ENCODE measurements around the gene ILK. TPM values are rescaled to one million over a fixed set of nuclear protein-coding genes. Genes with fewer than 3 reads are reported as not detected.

Gene ILK
- 229 TPM for total RNA-seq
- long read RNA-seq, transcript ILK-203 (13 exons, 1,692 nt) = major isoform, 406 of 595 reads
- long read RNA-seq, transcript ILK-201 (13 exons, 1,802 nt) = minor isoform, 88 of 595 reads
- long read RNA-seq, transcript ILK-202 (12 exons, 2,074 nt) = minor isoform, 19 of 595 reads
- long read RNA-seq, partial matches to known transcripts = 39 of 595 reads
- long read RNA-seq, other reads (novel, unspliced or antisense) = 36 of 595 reads

DNA sequence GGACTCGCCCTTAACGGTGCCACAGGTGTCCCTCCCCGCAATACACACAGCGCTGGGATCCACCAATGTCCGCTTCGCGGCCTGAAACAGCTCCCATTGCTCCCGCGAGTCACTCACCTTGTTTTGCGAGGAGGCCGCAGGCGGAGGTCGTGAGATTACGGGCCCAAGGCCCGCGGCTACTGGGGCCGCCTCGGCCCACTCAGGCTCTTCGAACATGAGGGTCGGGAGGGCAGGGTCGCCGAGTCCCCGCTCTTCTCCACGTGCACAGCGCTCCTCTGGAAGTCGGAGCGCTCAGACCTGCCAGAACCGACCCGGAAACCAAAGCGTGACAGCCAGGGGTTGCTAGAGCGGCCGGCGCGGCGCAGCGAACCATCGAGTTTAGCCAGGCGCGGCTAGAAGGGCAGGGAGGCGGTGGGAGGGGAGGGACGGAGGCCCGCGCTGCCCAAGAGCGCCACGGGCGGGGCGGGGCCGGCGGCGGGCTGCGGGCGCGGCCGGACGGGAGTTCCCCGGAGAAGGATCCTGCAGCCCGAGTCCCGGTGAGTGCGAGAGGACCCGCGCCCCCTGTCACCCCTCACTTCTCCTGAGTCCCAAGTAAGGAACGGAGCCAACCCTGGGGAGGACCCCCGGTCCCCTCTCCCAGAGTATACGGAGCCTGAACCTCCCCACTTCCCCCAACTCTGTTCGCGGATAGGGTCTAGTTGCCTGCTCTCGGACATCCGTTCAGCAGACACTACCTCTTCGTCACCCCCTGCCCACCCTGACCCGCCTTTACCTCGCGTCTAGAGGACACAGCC is at the start of gene ILK, which contains the start of gene RRP8:
Gene ILK, plus strand, starts transcription at position 488 of the 794 bp plus-strand sequence. CDS start 498 bp downstream, outside the sequence.
Gene RRP8, minus strand, starts transcription at position 330 of the 794 bp plus-strand sequence. Its CDS starts 114 bp downstream, at position 216.
- intact Hi-C loops (cut with DNase I) = loop anchor here (1.0 to 5.0 kb wide), 4 partner anchors 71 to 213 kb away; partner anchors contain the start of genes ARFIP2, MRPL17, SMPD1 and TIMM10B
- DNase-seq (ENCODE audit: low spot score) = peak; percentile 98

GRCh38 chr11:6554828-6555706 is 48.5 kb upstream of the ILK start:
- intact Hi-C loops (cut with DNase I) = no loop called here
- DNase-seq (ENCODE audit: low spot score) = no peak

DNA sequence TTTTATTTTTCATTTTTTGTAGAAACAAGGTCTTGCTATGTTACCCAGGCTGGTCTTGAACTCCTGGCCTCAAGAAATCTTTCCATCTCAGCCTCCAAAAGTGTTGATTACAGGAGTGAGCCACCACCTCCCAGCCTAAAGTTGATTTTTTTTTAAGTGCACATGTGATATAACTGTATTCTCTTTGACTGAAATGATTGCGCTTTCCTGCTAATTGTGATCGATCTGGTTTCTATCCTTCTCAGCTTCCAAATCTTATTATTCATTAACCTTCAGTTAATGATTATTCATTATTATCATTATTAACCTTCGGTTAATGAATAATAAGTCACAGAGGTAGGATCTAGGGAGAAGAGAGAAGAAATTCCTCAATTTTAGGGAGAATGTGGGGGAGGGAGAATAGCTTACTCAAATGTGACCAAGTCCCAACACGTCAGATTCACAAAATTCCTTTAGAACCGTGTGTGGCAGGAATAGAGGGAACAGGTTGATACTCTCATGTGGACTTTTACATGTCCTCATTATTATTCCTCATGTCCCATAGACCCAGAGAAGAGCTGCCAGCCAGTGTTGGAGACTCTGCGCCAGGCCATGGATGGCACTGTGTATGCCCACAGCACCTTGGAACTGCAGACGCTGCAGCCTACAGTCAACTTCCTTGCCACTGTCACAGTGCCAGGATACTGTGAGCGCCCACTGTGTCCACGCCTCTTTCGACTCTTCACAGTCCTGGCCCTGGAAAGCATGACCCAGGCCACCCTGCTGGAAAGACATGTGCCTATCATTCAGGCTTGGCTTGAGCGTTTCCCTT is 47.2 kb upstream of the ILK start:
- intact Hi-C loops (cut with DNase I) = no loop called here

GRCh38 chr11:6557063-6557462 is 46.5 kb upstream of the ILK start:
- no peak for DNase-seq (ENCODE audit: low spot score)
- intact Hi-C loops (cut with DNase I) = no loop called here

More for the DNA sequence above, 47.2 kb upstream of the ILK start:
- no peak for DNase-seq (ENCODE audit: low spot score)

DNA sequence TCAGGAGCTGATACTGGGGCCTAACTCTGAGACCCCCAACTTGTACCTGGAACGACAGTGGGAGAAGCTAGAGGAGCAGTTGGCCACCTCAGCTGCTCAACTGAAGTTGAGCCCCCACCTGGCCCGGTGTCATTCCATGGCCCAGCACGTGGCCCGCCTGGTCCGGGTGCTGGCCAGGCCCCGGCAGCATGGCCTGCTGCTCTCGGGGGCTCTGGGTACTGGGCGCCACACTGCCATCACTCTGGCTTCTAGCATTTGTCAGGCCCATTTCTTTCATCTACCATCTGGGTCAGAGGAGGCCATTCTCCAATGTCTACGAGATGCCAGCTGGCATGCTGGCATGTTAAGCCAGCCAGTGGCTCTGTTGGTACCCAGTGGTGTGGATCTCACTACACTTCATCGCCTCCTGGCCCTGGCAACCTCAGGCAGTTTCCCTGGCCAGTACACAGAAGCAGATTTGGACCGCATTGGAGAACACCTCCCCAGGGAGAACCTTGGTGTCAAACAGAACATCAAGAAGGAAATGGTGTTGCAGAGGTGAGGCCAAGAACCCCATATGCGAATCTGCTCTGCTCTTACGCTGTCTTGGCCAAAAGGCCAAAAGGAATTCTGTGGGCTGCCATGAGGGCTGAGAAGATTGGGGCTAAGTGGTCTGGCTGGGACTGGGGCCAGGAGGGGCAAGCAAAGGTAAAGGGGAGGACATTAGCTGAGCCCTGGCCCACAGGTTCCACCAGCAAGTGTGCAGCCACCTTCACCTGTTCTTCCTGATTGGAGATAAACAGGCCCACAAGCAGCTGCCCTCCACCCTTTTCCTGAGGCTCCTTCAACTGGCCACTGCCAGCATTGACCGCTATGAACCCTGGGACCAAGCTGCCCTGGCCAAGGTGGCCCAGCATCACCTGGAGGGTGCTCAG is 45.6 kb upstream of the ILK start:
- no peak for DNase-seq (ENCODE audit: low spot score)
- intact Hi-C loops (cut with DNase I) = no loop called here

DNA sequence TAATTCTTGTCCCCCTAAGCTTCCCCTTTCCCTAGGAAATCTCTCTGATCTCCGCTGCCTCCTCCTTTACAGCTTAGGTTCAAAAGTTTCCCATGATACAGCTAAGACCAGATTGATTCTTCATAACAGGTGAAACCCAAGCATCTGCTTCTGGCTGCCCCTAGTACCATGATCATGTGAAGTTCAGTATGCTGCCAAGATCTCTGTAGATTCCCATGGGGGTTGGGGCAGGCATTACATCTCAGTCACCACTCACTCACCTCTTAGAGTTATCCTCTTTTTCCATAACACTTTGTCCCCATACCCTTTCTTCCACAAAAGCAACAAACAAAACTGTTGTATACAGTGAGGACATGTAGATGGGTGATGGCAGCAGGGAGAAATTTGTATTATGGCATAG is 44.2 kb upstream of the ILK start:
- intact Hi-C loops (cut with DNase I) = no loop called here
- DNase-seq (ENCODE audit: low spot score) = no peak

- DNase-seq (ENCODE audit: low spot score) = no peak
- intact Hi-C loops (cut with DNase I) = no loop called here
These were observed 42.3 kb upstream of the ILK start for GRCh38 chr11:6561288-6561687.

GRCh38 chr11:6563121-6563619 is 40.4 kb upstream of the ILK start:
- DNase-seq (ENCODE audit: low spot score) = no peak
- intact Hi-C loops (cut with DNase I) = no loop called here

- no peak for DNase-seq (ENCODE audit: low spot score)
- intact Hi-C loops (cut with DNase I) = no loop called here
These were observed 39.9 kb upstream of the ILK start for GRCh38 chr11:6563667-6564066.

GRCh38 chr11:6565325-6565724 is 38.2 kb upstream of the ILK start:
- DNase-seq (ENCODE audit: low spot score) = no peak
- intact Hi-C loops (cut with DNase I) = no loop called here

- DNase-seq (ENCODE audit: low spot score) = no peak
- intact Hi-C loops (cut with DNase I) = no loop called here
These were observed 37.4 kb upstream of the ILK start for GRCh38 chr11:6565988-6566703.

DNA sequence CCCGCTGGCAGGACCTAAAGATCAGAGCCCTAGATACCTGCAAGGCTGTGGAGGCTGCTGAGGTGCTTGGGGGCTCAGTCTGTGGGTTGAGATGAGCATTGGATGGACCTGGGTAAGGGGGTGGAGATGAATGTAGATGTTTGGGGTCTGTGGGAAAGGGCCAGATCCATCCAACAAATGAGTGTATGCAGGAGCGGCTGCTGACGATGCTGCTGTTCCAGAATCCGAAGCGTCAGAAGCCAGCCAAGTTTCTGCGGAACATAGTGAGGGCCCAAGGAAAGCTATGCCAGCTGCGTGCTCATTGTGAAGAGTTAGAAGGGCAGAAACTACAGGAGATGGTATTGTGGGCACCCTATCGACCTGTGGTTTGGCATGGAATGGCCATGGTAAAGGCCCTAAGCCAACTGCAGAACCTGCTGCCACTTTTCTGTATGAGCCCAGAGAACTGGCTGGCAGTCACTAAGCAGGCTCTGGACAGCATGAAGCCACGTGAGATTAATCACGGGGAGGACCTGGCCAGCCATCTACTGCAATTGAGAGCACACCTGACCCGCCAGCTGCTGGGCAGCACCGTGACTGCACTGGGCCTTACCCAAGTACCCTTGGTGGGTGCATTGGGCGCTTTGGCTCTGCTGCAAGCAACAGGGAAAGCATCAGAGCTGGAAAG is 36.7 kb upstream of the ILK start:
- DNase-seq (ENCODE audit: low spot score) = no peak
- intact Hi-C loops (cut with DNase I) = no loop called here

DNA sequence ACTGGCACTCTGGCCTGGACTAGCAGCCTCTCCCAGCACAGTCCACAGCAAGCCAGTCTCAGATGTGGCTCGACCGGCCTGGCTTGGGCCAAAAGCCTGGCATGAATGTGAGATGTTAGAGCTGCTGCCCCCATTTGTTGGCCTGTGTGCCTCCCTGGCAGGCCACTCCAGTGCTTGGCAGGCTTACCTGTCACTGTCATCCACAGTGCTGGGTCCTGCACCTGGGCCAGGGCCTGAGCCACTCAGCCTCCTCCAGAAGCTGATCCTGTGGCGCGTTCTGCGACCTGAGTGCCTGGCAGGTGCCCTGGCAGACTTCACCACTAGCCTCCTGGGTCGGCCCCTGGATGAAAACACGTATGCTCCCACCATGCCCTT is 36.2 kb upstream of the ILK start:
- intact Hi-C loops (cut with DNase I) = no loop called here
- DNase-seq (ENCODE audit: low spot score) = no peak

- no peak for DNase-seq (ENCODE audit: low spot score)
- intact Hi-C loops (cut with DNase I) = no loop called here
These were observed 35.2 kb upstream of the ILK start for GRCh38 chr11:6568191-6568918.

GRCh38 chr11:6569706-6570105 is 33.9 kb upstream of the ILK start:
- DNase-seq (ENCODE audit: low spot score) = no peak
- intact Hi-C loops (cut with DNase I) = no loop called here

DNA sequence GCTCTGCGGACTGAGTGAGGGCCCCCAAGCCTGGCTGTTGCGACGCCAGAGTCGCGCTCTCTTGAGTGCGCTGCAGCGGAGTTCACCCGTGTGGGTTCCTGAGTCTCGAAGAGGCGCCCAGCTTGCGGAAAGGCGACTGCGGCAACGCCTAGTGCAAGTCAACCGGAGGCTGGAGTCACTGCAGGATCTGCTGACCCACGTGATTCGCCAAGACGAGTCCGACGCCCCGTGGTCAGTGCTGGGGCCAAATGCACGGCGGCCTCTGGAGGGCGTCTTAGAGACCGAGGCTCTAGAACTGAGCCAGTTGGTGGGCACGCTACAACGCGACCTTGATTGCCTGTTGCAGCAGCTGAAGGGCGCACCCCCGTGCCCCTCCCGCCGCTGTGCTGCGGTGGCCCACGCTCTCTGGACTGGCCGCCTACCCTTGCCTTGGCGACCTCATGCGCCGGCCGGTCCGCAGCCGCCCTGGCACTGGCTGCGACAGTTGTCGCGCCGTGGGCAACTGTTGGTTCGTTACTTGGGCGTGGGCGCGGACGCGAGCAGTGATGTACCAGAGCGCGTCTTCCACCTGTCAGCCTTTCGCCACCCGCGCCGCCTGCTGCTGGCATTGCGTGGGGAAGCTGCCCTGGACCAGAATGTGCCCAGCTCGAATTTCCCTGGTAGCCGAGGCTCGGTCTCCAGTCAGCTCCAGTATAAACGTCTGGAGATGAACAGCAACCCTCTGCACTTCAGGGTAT is 32.7 kb upstream of the ILK start:
- no peak for DNase-seq (ENCODE audit: low spot score)
- intact Hi-C loops (cut with DNase I) = no loop called here

Data from cardiac septum (tissue), 1 donor.